ENCODE data around the gene NGLY1. TPM values are rescaled to one million over a fixed set of nuclear protein-coding genes. Genes with fewer than 3 reads are reported as not detected.

The NGLY1 gene
- total RNA-seq, 1 donor from 2014 or later = 29.9 TPM

DNA sequence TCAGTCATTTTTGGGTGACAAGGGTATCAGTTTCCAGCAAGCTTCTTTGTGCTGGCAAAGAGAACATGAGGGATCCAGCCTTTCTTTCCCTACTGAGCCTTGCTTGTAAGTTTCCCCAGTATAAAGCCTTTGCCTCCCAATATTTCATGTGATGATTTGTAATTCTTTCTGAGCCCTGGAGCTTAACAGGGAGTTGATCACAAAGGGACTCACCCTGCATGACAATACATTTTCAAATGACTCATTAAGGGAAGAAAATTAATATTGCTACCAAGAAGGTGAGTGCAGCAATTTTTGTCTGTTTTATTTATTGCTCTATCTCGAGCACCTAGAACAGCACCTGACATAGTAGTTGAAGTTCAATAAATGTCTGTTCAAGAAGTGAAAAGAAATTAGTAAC, 34.4 kb upstream of the NGLY1 start:
- no peaks in the 10 kb centered on the region for H3K36me3 Mint-ChIP-seq (ENCODE audit: low read depth)
- no peak overlapping the region for H3K27ac Mint-ChIP-seq (ENCODE audit: unreplicated experiment)
- TF ChIP-seq, protein P1, sequence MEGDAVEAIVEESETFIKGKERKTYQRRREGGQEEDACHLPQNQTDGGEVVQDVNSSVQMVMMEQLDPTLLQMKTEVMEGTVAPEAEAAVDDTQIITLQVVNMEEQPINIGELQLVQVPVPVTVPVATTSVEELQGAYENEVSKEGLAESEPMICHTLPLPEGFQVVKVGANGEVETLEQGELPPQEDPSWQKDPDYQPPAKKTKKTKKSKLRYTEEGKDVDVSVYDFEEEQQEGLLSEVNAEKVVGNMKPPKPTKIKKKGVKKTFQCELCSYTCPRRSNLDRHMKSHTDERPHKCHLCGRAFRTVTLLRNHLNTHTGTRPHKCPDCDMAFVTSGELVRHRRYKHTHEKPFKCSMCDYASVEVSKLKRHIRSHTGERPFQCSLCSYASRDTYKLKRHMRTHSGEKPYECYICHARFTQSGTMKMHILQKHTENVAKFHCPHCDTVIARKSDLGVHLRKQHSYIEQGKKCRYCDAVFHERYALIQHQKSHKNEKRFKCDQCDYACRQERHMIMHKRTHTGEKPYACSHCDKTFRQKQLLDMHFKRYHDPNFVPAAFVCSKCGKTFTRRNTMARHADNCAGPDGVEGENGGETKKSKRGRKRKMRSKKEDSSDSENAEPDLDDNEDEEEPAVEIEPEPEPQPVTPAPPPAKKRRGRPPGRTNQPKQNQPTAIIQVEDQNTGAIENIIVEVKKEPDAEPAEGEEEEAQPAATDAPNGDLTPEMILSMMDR (conservative IDR thresholded peaks at IDR 0.05) = no peak
- H3K9me3 Mint-ChIP-seq = no peaks in the 10 kb centered on the region
- H3K4me1 Mint-ChIP-seq = no peaks in the 10 kb centered on the region
- no peak overlapping the region for H3K4me3 Mint-ChIP-seq
- no peaks in the 10 kb centered on the region for H3K27me3 Mint-ChIP-seq (ENCODE audit: low read depth)
- DNase-seq (ENCODE audit: low read depth, low spot score) = no peak

- H3K4me1 Mint-ChIP-seq = no peaks in the 10 kb centered on the region
- TF ChIP-seq, protein P1 (conservative IDR thresholded peaks at IDR 0.05) = no peak
- H3K27me3 Mint-ChIP-seq (ENCODE audit: low read depth) = no peaks in the 10 kb centered on the region
- H3K36me3 Mint-ChIP-seq (ENCODE audit: low read depth) = no peaks in the 10 kb centered on the region
- DNase-seq (ENCODE audit: low read depth, low spot score) = no peak
- no peaks in the 10 kb centered on the region for H3K9me3 Mint-ChIP-seq
- no peak overlapping the region for H3K27ac Mint-ChIP-seq (ENCODE audit: unreplicated experiment)
- no peak overlapping the region for H3K4me3 Mint-ChIP-seq
Observed at GRCh38 chr3:25817107-25817506, 33.9 kb upstream of the NGLY1 start.

DNA sequence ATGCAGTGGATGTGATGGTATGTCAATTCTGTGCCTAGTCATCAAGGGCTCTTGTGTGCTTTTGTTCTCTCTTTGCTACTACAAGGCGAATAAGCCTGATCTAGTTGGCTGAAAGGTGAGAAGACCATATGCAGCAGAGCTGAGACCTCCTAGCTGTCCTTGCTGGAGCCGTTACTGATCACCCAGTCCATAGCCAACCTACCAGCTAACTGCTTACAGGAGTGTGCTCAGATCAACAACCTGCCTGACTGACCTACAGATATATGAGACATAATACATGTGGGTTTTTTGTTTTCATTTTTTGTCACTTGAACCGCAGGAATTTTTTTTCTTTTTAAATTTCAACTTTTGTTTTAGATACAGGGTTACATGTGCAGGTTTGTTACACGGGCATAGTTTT, 29.4 kb upstream of the NGLY1 start:
- Mint-ChIP-seq H3K27me3 (ENCODE audit: low read depth) (no peaks in the 10 kb centered on the region), H3K27ac (ENCODE audit: unreplicated experiment) (no peak overlapping the region), H3K9me3 (no peaks in the 10 kb centered on the region), H3K4me1 (no peaks in the 10 kb centered on the region), H3K4me3 (no peak overlapping the region), H3K36me3 (ENCODE audit: low read depth) (no peaks in the 10 kb centered on the region)
- TF ChIP-seq, protein P1 (conservative IDR thresholded peaks at IDR 0.05) = no peak
- DNase-seq (ENCODE audit: low read depth, low spot score) = no peak

GRCh38 chr3:25804676-25805075, 21.4 kb upstream of the NGLY1 start:
- TF ChIP-seq, protein P1 (conservative IDR thresholded peaks at IDR 0.05) = no peak
- DNase-seq (ENCODE audit: low read depth, low spot score) = no peak
- Mint-ChIP-seq H3K9me3 (no peaks in the 10 kb centered on the region), H3K27me3 (ENCODE audit: low read depth) (no peaks in the 10 kb centered on the region), H3K4me1 (no peaks in the 10 kb centered on the region), H3K27ac (ENCODE audit: unreplicated experiment) (no peak overlapping the region), H3K36me3 (ENCODE audit: low read depth) (no peaks in the 10 kb centered on the region), H3K4me3 (no peak overlapping the region)

DNA sequence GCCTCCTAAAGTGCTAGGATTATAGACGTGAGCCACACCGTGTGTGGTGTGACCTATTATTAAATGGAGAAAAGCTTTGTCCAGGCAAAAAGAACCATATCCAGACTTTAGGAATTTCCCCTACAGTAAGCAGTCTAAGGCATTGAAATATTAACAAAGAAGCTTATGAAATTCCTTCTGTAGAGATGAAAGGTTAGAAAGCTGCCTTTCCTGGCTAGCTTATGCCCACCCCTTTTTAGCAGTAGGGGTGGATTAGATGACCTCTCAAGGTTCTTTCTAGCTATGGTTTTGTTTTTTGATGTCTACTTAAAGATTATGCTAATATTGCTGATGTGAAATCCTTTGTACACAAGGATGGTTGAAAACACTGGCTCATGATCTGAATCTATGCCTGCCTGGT, 20.6 kb upstream of the NGLY1 start:
- Mint-ChIP-seq H3K4me3 (no peak overlapping the region), H3K9me3 (no peaks in the 10 kb centered on the region), H3K4me1 (no peaks in the 10 kb centered on the region), H3K27ac (ENCODE audit: unreplicated experiment) (no peak overlapping the region), H3K27me3 (ENCODE audit: low read depth) (no peaks in the 10 kb centered on the region), H3K36me3 (ENCODE audit: low read depth) (no peaks in the 10 kb centered on the region)
- TF ChIP-seq, protein P1 (conservative IDR thresholded peaks at IDR 0.05) = no peak
- no peak for DNase-seq (ENCODE audit: low read depth, low spot score)

GRCh38 chr3:25801786-25802185, 18.5 kb upstream of the NGLY1 start:
- Mint-ChIP-seq H3K27ac (ENCODE audit: unreplicated experiment) (no peak overlapping the region), H3K4me3 (no peak overlapping the region), H3K27me3 (ENCODE audit: low read depth) (no peaks in the 10 kb centered on the region), H3K4me1 (no peaks in the 10 kb centered on the region), H3K36me3 (ENCODE audit: low read depth) (no peaks in the 10 kb centered on the region), H3K9me3 (no peaks in the 10 kb centered on the region)
- TF ChIP-seq, protein P1 (conservative IDR thresholded peaks at IDR 0.05) = no peak
- no peak for DNase-seq (ENCODE audit: low read depth, low spot score)

Data from neural crest cell (in vitro differentiated cells).